HG03135 (cell line): ENCODE results near the gene KIAA0825.

ENCODE experiments used
- ATAC-seq: cut with Tn5 transposase; IDR thresholded peaks from one replicate; pipeline ENCODE4 v1.9.1; 2021; ENCODE audit warnings: mild to moderate bottlenecking, moderate library complexity; ENCODE audit not compliant: unreplicated experiment

The KIAA0825 gene

DNA sequence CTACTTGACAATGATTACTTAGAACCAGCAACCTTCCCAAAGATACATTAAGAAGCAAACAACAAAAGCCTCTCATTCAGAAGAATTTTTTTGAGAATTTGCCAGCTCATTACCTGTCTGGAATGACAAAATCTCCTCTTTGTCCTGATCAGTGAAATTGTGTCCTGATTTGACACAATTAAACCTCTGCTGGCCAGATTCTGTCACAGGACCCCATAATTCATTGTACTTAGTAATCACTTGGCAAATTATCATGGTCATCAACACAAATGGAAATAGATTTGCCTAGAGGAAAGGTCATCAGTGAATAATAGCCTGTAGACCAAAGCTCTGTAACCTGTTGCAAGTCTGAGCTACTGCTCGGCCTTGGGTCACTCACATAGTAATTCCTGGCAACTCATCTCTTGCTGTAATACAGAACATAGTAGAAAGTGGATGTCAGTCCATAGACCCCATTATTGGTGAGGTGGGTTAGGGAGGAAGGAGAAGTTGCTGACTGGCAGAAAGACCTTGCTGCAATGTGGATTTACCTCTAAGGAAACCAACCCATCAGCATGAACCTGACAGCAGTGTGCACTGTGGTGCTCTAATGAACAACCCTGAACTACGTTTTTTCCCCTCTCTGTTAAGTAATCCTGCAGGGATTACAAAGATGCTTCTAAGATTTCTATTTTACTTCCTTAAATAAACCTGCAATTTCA is 370.1 kb downstream of the KIAA0825 start:
- no peak for ATAC-seq

DNA sequence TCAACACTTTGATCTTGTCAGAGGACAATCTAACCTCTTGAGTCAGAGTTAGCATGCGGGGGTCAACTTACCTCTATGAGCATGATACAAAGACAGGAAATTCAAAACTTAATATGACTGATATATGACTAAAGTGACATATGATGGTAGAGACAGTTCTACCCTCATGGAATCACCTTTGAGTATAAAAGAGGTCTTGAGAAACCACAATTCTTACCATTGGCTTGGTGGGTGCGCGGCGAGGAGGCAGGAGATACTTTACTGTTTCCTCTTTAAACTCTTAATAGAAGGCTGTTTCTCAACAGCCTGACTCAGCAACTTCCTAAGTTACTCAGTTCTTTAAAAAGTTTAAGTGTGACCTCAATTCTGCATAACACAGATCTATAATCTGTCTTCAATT is 372.8 kb downstream of the KIAA0825 start:
- ATAC-seq = no peak

DNA sequence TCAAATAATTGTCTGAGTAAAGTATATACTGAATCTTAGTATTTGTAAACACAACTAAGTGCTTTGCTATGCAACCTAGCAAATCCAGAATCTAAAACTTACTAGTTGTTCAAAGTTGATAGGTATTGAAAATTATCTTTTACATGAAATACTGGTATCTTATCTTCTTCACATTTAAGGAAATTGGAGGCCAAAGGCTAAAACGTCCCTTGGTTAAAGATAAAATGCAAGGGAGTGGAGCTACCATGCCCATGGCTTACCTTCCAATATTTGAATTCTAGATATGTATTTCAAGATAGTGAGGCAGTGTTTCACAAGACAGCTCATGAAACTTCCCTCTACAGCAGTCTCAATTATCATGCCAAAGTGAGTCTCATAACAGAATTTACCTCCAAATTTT is 373.5 kb downstream of the KIAA0825 start:
- no peak for ATAC-seq

DNA sequence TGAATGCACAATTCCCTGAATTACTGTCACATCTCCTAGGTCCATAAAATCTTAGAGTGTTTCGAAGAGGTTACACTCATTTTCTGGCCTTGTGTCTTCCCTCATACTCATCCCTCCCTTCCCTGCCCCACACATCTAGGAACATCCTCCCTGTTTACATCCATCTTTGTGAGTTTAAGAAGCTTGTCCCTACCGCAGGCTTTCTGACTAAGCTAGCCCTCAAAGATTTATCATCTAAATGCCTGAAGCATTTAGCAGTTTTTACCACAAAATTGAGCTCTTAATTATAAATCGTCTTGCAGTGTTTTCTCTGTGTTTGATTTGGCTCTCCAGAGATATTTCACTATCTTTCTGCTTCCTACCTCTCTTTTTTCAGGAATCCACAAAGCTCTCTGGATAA is 374.8 kb downstream of the KIAA0825 start:
- ATAC-seq = no peak

DNA sequence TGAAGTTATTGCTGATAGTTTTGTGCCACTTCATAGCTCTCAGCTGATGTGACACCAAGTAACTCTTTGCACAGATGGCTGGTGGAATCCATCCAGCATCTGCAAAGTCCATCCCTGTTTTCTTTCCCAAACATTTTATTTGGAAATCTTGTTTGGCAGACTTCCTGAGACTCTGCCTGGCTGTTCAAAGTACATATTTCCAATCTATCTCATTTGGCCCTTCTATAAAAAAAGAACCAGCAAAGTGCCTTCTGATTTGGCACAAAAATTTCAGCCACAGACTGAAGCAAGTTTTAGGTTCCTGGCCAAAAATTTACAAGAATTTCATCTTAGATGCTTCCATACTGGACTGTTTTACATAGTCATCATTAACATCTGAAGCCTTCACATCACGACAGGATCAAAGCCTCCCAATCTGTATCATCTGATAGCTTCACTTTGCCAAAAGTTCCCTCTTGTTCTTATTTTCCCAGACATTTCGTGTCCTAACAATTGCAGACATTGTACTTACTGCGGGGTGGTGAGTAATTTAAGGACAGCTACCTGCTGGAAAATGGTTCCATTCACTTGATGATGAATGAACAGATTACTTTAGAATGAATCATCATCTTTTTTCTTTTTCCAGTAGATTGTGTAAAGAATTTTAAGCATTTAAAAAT is 377.3 kb downstream of the KIAA0825 start:
- no peak for ATAC-seq

DNA sequence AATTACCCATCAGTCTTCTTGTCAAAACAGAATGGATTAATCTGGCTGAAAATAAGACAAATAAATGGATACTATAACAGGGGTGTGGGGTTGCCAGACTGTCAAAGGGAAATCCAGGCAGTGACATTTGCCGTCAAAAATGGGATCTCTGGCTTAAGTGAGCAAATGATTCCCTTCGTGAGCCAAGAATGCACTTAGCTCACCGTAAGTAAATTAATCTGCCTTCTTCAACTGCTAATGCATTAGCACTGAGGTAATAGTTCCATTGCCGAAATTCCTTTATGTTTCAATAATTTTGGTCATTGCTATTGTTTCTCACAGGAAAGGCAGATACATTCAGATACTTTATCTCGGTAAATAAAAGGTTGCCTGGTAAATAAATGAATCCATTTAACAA is 377.8 kb downstream of the KIAA0825 start:
- no peak for ATAC-seq

DNA sequence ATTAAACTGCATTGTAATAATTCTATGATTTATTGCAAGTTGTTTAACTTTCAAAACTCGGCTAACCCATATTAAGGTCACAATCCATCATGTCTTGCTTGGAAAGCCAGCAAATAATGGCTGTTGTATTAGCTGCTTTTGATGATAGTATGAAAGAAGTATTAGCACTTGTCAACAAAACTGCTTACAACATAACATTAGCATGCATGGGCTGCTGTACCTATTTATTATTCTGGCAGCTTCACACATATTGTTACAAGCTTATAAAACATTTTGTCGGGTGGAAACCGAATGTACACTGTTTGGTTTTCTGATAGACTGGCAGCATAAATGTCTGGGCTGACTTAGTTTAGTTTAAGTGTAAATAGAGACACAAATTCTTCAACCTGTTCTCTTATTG is 378.3 kb downstream of the KIAA0825 start:
- no peak for ATAC-seq

DNA sequence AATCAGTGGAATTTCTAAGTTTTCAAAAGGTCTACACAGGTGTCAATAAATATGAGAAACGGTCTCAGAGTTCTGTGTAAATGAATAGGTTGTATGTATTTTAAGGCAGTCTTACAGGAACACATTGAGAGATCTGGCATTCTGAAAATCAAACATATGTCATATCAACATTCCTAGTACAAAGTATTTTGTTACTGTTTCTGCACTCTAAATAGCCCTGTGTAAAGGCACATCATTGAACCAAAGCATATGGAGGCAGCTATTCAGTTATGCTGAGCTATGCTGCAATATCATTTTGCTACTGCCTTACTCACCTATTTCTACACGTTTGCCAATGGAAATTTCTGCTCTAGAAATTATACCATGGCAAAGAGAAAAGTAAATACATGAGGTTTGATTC is 379.1 kb downstream of the KIAA0825 start:
- no peak for ATAC-seq

DNA sequence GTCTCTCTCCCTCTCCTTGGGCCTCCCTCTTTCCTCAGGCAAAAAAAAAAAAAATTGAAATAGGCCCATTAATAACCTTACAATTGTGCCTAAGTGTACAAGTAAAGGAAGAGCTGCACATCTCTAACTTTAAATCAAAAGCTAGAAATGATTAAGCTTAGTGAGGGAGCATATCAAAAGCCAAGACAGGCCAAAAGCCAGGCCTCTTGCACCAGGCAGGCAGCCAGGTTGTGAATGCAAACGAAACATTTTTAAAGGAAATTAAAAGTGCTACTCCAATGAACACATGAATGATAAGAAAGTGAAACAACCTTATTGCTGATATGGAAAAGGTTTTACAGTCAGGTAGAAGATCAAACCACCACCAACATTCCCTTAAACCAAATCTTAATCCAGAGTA is 383.4 kb downstream of the KIAA0825 start:
- ATAC-seq = no peak

DNA sequence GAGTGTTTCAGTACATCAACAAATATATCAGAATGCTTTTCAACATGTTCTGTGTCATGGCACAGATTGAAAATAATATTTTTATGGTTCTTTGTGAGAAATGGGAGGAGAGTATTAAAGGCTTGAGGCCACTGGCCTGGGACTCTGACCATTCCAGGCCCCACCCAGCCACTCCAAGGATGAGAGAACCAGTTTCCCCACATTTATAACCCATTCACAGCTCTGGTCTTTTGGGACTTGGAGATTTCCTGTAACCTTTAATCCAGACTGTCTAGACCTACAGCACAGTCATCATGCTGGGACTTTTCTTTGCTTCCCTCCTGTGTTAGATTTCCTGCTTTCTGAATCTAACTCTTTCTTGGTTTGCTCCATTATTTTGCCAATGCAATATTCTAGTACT is 389.6 kb downstream of the KIAA0825 start:
- no peak for ATAC-seq

DNA sequence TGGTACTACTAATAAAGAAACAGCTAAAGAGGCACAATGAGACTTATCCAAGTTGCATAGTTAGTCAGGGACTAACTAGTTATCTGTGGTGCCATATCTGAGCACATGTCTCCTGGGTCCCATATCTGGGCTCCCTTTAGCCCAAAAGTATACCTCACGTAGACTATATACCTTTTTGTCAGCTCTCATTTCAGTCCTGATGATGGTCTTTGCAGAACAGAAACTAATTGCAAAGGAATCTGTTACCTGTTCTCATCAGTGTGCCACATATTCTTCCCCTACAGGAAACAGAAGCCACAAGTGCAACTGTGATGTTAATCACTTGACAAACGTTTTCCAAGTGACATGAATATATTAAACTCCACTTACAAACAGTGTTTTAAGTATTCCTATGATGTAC is 395.2 kb downstream of the KIAA0825 start:
- no peak for ATAC-seq

DNA sequence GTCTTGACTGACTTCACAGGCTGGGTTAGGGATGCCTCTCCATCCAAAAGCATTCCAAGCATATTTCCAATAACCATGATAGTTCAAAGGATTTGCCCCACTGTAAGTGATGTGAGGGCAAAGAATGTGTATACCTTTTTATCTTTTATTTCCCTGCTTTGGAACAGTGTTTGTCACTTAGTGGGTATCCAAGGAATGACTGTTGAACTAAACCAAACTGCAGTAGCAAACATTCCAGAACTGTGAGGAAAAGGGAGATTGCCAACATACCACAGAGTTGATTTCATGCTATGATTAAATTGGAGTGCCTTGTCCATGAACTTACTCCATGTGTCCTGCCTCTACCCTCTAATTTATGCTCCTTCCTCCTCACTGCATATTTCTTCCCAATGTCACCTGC is 400.0 kb downstream of the KIAA0825 start:
- ATAC-seq = no peak

DNA sequence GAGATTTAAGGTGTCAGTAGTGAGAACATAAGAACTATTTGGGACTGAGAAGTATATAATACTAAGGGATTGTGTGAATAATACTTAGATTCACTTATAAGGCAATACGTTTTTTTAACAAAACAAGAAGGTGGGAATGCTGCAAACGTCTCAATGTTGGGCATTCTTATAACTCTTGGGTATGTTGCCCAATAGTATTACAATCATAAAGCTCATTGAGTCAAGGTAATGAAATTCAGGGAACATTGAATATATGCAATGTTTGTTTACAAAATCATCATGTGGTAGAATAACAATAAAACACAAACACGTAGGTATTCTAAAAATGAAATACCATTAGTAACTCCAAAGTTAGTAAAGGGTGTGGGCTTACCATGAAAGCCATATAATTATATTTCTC is 400.7 kb downstream of the KIAA0825 start:
- no peak for ATAC-seq

DNA sequence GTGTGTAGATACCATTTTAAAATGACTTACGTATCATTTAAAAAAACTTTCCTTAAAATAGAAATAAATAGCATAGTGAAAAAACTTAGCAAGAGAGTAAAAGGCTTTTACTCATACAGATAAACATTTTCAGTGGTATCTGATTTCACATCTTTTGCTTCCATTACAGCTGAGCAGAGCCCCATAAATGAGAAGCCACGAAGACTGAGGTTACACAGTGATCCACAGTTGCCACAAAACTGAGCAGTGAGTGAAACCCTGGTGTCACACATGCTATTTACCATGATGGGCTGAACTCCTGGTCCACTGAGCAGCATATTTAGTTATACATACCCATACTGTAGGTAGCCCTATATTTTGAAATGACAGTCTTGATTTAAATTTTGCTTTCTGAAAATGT is 401.2 kb downstream of the KIAA0825 start:
- ATAC-seq = no peak

DNA sequence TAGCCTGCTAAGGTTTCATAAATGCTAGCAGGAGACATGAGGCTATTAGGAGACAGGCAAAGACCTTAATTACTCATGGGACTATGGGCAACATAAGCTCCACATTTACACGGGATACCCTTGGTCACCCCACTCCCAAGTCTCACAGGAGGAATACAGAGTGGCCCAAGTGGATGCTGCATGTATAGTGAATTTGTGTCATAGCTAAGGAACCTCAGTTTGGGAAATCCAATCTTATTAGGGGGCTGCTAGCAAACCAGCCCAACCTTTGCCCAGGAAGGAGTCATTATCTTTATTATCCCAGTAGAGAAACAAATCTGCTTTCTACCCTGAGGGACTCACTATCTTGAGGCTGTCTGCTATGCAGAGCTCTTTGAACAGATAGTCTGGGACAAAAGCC is 405.9 kb downstream of the KIAA0825 start:
- no peak for ATAC-seq

DNA sequence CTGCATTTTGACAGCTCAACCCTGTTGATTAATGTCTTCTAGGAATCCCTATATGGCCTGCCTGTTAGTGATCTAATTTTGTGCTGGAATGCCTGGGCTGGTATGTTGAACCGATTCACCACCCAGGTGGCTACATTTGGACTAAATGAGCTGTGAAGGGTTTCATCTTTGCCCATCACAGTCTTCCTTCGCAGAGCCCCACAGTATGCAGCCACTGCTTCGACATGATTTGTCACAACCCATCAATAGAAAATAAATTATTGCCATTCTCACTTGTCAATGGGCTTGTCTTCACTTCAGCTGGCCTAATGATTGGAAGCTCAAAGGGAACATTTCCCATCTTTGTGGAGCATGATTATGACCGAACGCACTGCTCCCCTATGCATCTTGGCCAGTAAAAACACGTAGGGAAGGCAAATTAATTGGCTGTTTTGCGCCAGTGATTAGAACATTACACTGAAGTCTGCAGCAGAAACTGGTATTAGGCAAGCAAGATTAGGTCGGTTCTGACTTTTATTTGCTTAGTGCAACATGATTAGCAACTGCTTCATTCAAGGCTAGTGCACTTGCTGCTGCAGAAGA is 408.5 kb downstream of the KIAA0825 start:
- ATAC-seq = no peak

DNA sequence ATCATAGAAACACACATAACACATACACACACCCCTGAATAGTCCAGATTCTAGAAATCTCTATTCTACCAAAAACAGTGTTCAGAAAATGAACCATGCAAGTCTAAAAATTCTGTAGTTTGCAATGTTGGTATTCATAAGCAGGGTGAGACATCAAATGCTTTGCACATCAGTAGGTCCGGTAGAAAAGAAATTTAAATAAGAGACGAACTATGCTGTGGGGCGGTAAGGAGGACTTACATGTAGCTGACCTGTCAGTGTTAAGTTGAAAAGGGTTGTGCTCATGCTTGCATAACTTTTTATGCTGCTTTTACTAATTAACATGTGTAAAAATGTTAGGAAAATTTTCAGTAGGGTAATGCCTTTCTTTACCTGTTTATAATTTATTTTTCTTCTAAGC is 409.1 kb downstream of the KIAA0825 start:
- ATAC-seq = no peak

DNA sequence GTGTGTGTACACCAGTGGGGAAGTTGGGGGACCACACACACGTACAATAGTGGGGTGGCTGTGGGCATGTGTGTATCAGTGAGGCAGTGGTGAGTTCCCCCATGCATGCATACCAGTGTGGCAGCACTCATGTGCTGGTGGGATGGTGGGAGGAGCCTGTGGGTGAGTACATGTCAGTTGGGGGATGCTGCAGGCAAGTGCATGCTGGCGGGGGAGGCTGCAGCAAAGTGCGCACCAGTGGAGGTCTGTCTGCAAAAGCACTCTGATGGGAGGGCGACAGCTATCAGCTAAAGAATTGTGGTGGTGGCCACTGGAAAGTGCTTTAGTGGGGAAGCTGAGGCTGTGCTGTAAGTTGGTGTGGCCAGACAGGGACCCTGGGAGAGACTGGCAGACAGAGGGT is 418.8 kb downstream of the KIAA0825 start:
- ATAC-seq = no peak

DNA sequence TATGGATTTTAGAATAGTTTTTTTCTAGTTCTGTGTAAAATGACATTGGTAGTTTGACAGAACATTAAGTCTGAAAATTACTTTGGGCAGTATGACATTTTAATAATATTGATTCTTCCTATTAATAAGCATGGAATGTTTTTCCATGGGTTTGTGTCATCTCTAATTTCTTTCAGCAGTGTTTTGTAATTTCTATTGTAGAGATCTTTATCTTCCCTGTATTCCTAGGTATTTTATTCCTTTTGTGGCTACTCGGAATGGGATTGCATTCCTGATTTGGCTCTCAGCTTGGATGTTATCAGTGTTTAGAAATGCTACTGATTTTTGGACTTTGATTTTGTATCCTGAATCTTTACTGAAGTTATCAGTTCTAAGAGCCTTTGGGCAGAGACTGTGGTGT is 420.4 kb downstream of the KIAA0825 start:
- no peak for ATAC-seq

DNA sequence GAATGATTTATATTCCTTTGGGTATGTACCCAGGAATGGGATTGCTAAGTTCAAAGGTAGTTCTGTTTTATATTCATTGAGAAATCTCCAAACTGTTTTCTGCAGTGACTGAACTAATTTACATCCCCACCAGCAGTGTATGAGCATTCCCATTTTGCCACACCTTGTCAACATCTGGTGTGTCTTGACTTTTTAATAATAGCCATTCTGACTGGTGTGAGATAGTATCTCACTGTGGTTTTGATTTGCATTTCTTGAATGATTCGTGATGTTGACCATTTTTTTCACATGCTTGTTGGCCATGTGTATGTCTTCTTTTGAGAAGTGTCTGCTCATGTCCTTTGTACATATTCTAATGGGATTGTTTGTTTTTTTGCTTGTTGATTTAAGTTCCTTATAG is 421.5 kb downstream of the KIAA0825 start:
- ATAC-seq = no peak

DNA sequence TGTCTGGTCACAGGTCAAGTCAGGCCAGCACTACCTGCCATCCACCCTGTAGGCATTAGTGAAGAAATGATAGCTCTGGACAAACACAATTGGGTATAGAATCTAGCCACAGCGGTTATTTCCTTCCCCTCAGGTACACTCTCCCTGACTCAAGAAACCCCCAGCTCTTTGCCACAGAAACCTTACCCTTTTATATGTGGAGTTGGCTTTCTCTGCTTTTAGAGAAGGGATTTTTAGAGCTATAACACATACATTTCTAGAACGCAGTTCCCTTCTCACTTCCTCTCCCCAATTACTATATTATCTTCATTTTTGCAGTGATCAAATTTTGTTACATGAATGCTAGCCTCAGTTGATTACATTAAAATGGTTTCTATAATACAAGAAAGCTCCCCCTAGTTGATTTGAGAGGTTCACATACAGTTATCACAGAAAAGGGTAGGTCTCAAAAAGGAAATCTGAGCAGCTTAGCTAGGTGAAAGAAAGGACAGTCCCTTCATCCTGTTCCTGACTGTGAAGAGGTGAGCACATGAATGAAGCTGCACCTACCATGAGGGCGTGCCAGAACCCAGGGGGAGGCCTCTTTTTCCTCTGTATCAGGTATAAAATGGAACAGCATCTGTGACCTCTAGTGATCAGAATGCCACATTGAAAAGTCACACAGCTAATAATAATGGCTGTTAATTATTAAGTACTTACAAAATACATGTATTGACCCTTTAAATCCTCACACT is 425.6 kb downstream of the KIAA0825 start:
- no peak for ATAC-seq

DNA sequence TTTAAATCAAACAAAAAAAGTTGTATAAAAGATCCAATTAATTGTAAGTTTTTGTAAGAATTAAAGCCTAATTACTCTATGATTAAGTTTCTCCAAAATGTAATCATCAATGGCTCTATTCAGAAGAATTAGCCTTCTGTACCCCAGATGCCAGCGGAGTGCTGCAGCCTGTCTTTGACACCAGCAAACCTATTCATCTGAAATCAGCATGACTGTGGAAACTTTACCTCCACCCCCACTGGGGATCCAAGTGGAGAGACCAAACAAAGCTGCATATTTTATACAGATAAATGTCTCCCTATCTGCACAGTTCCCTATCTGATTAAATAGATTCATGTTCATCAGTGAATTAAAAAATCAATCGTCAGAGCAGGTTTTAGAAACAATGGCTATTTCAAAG is 426.8 kb downstream of the KIAA0825 start:
- ATAC-seq = no peak
